ENCODE data around the gene ZMYM3.
"Not testable (repeated sequence)": the region's sequence is repeated elsewhere in the genome, so short reads cannot be mapped to it uniquely, and the experiment has no call there.

ZMYM3 gene

GRCh38 chrX:71254092-71254963, at the start of gene ZMYM3:
Gene ZMYM3 (minus strand): TSS chrX:71254140. CDS start chrX:71253255, 885 bp downstream.
- in situ Hi-C loops (cut with MboI; ENCODE audit: low sequenced_read_pairs): no loop called here

GRCh38 chrX:71302461-71303213, 48.7 kb upstream of the ZMYM3 start:
- in situ Hi-C loops (cut with MboI; ENCODE audit: low sequenced_read_pairs): no loop called here

GRCh38 chrX:71301195-71301924, 47.4 kb upstream of the ZMYM3 start, which contains the start of gene ITGB1BP2:
Gene ITGB1BP2 (plus strand): TSS chrX:71301750. CDS start chrX:71301807, 57 bp downstream.
- in situ Hi-C loops (cut with MboI; ENCODE audit: low sequenced_read_pairs): no loop called here

- in situ Hi-C loops (cut with MboI; ENCODE audit: low sequenced_read_pairs): not testable (repeated sequence)
Observed at GRCh38 chrX:71300495-71300894, 46.6 kb upstream of the ZMYM3 start.

- in situ Hi-C loops (cut with MboI; ENCODE audit: low sequenced_read_pairs): not testable (repeated sequence)
Observed at GRCh38 chrX:71300064-71300463, 46.1 kb upstream of the ZMYM3 start.

- in situ Hi-C loops (cut with MboI; ENCODE audit: low sequenced_read_pairs): no loop called here
Observed at GRCh38 chrX:71298119-71298518, 44.2 kb upstream of the ZMYM3 start.

- in situ Hi-C loops (cut with MboI; ENCODE audit: low sequenced_read_pairs): no loop called here
Observed at GRCh38 chrX:71296806-71297205, 42.9 kb upstream of the ZMYM3 start.

GRCh38 chrX:71292669-71293365, 38.9 kb upstream of the ZMYM3 start:
- in situ Hi-C loops (cut with MboI; ENCODE audit: low sequenced_read_pairs): no loop called here

GRCh38 chrX:71291381-71291780, 37.4 kb upstream of the ZMYM3 start:
- in situ Hi-C loops (cut with MboI; ENCODE audit: low sequenced_read_pairs): no loop called here

GRCh38 chrX:71285929-71286328, 32.0 kb upstream of the ZMYM3 start:
- in situ Hi-C loops (cut with MboI; ENCODE audit: low sequenced_read_pairs): no loop called here

- in situ Hi-C loops (cut with MboI; ENCODE audit: low sequenced_read_pairs): no loop called here
Observed at GRCh38 chrX:71283403-71284143, 29.6 kb upstream of the ZMYM3 start, which contains the start of gene NONO. Gene NONO (plus strand): TSS chrX:71283635. CDS start chrX:71290638, 7,003 bp downstream.

- in situ Hi-C loops (cut with MboI; ENCODE audit: low sequenced_read_pairs): no loop called here
Observed at GRCh38 chrX:71282514-71283402, 28.8 kb upstream of the ZMYM3 start.

- in situ Hi-C loops (cut with MboI; ENCODE audit: low sequenced_read_pairs): not testable (repeated sequence)
Observed at GRCh38 chrX:71281300-71281699, 27.4 kb upstream of the ZMYM3 start.

- in situ Hi-C loops (cut with MboI; ENCODE audit: low sequenced_read_pairs): not testable (repeated sequence)
Observed at GRCh38 chrX:71272313-71272712, 18.4 kb upstream of the ZMYM3 start.

GRCh38 chrX:71269801-71270395, 16.0 kb upstream of the ZMYM3 start:
- in situ Hi-C loops (cut with MboI; ENCODE audit: low sequenced_read_pairs): no loop called here

GRCh38 chrX:71268624-71269023, 14.7 kb upstream of the ZMYM3 start:
- in situ Hi-C loops (cut with MboI; ENCODE audit: low sequenced_read_pairs): not testable (repeated sequence)

- in situ Hi-C loops (cut with MboI; ENCODE audit: low sequenced_read_pairs): no loop called here
Observed at GRCh38 chrX:71256856-71257255, 2.9 kb upstream of the ZMYM3 start.

GRCh38 chrX:71256051-71256450, 2.1 kb upstream of the ZMYM3 start:
- in situ Hi-C loops (cut with MboI; ENCODE audit: low sequenced_read_pairs): no loop called here
